Measurements from ENCODE around the gene TMEM158. TPM values are rescaled to one million over a fixed set of nuclear protein-coding genes. Genes with fewer than 3 reads are reported as not detected.

The TMEM158 gene
- total and polyA plus RNA-seq, 2 of the 8 experiments (the other 6 are each of a cell fraction or from before 2014, with no cell fraction given) = 6.8 to 30.3 TPM

DNA sequence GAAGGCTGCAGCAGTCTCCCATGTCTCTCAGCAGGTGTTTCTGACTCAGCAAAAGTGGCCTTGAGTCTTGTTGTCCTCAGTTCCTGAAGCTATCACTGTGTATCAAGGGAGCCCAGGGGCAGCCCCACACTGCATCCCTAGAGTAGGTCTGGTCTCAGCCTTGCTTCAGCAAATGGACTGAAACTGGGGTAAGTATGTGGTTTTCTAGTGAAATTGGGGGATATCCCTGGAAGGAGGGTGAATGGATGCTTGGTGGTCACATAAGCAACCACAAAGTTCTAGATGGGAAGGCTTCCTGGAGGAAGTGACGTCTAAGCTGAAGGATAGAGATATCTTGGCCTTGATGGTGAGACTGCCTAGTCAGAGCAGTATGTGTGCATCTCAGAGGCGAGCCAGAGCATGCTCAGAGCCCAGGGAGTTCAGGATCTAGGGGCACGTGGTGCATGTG is 38.4 kb downstream of the TMEM158 start (continued):
- TF ChIP-seq, protein P1, sequence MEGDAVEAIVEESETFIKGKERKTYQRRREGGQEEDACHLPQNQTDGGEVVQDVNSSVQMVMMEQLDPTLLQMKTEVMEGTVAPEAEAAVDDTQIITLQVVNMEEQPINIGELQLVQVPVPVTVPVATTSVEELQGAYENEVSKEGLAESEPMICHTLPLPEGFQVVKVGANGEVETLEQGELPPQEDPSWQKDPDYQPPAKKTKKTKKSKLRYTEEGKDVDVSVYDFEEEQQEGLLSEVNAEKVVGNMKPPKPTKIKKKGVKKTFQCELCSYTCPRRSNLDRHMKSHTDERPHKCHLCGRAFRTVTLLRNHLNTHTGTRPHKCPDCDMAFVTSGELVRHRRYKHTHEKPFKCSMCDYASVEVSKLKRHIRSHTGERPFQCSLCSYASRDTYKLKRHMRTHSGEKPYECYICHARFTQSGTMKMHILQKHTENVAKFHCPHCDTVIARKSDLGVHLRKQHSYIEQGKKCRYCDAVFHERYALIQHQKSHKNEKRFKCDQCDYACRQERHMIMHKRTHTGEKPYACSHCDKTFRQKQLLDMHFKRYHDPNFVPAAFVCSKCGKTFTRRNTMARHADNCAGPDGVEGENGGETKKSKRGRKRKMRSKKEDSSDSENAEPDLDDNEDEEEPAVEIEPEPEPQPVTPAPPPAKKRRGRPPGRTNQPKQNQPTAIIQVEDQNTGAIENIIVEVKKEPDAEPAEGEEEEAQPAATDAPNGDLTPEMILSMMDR (IDR thresholded peaks at IDR 0.05; ENCODE audit: control extremely low read depth in 1 of 3, insufficient read depth in 1 of 3, low read depth in 1 of 3, low read length in 3 of 3) = no peak
- TF ChIP-seq GTF2F1 (IDR thresholded peaks at IDR 0.05; ENCODE audit: borderline replicate concordance, low read depth, low read length) (no peak), PHF8 (conservative IDR thresholded peaks at IDR 0.05; ENCODE audit: low read depth, low read length) (no peak), POU5F1 (IDR thresholded peaks at IDR 0.05; ENCODE audit: low read depth, low read length) (no peak), TAF1 (IDR thresholded peaks at IDR 0.05; ENCODE audit: low read depth, low read length) (no peak)

Measured in H1 (cell line).